ENCODE results near the gene LRRC63. TPM values are rescaled to one million over a fixed set of nuclear protein-coding genes. Genes with fewer than 3 reads are reported as not detected.
"Not testable (repeated sequence)": the region's sequence is repeated elsewhere in the genome, so short reads cannot be mapped to it uniquely, and the experiment has no call there.

LRRC63 gene
- total RNA-seq, 3 donors from 2014 or later, result 0.15 to 0.33 (median 0.16) TPM

GRCh38 chr13:46274094-46274698 lies 62.5 kb downstream of the LRRC63 start:
- Histone ChIP-seq H3K4me1 (no peaks in the 10 kb centered on the region), H3K27ac (no peak overlapping the region), H3K9me3 (no peaks in the 10 kb centered on the region), H3K4me3 (no peak overlapping the region), H3K27me3 (no peaks in the 10 kb centered on the region), H3K36me3 (no peaks in the 10 kb centered on the region)
- TF ChIP-seq CTCF (IDR thresholded peaks at IDR 0.05) (no peak), POLR2AphosphoS5 (IDR thresholded peaks at IDR 0.05) (no peak), POLR2A (IDR thresholded peaks at IDR 0.05) (no peak)
- intact Hi-C loops (cut with DNase I; ENCODE audit: low total_unique reads), result no loop called here
- DNase-seq (ENCODE audit: low spot score in 2 of 2), result no peak

GRCh38 chr13:46278474-46278873 lies 66.7 kb downstream of the LRRC63 start:
- TF ChIP-seq POLR2A (IDR thresholded peaks at IDR 0.05) (no peak), CTCF (IDR thresholded peaks at IDR 0.05) (no peak), POLR2AphosphoS5 (IDR thresholded peaks at IDR 0.05) (no peak)
- Histone ChIP-seq H3K36me3 (no peaks in the 10 kb centered on the region), H3K4me3 (no peak overlapping the region), H3K27ac (no peak overlapping the region), H3K9me3 (no peaks in the 10 kb centered on the region), H3K27me3 (no peaks in the 10 kb centered on the region), H3K4me1 (no peaks in the 10 kb centered on the region)
- DNase-seq (ENCODE audit: low spot score in 2 of 2), result no peak
- intact Hi-C loops (cut with DNase I; ENCODE audit: low total_unique reads), result no loop called here

GRCh38 chr13:46281779-46282178 lies 70.1 kb downstream of the LRRC63 start:
- TF ChIP-seq POLR2A (IDR thresholded peaks at IDR 0.05) (no peak), POLR2AphosphoS5 (IDR thresholded peaks at IDR 0.05) (no peak), CTCF (IDR thresholded peaks at IDR 0.05) (no peak)
- intact Hi-C loops (cut with DNase I; ENCODE audit: low total_unique reads), result no loop called here
- no peak for DNase-seq (ENCODE audit: low spot score in 2 of 2)
- Histone ChIP-seq H3K9me3 (no peaks in the 10 kb centered on the region), H3K4me3 (no peak overlapping the region), H3K27me3 (no peaks in the 10 kb centered on the region), H3K4me1 (no peaks in the 10 kb centered on the region), H3K36me3 (no peaks in the 10 kb centered on the region), H3K27ac (no peak overlapping the region)

GRCh38 chr13:46283912-46284824 lies 72.4 kb downstream of the LRRC63 start:
- H3K36me3 ChIP-seq; intact Hi-C loops (cut with DNase I; ENCODE audit: low total_unique reads); H3K9me3 ChIP-seq; H3K27me3 ChIP-seq; H3K4me3 ChIP-seq; H3K4me1 ChIP-seq; DNase-seq (ENCODE audit: low spot score in 2 of 2); H3K27ac ChIP-seq: not testable (repeated sequence)

GRCh38 chr13:46286972-46287371 lies 75.2 kb downstream of the LRRC63 start:
- Histone ChIP-seq H3K36me3 (no peaks in the 10 kb centered on the region), H3K4me1 (no peaks in the 10 kb centered on the region), H3K27ac (no peak overlapping the region), H3K9me3 (no peaks in the 10 kb centered on the region), H3K27me3 (no peaks in the 10 kb centered on the region), H3K4me3 (no peak overlapping the region)
- TF ChIP-seq CTCF (IDR thresholded peaks at IDR 0.05) (no peak), POLR2A (IDR thresholded peaks at IDR 0.05) (no peak), POLR2AphosphoS5 (IDR thresholded peaks at IDR 0.05) (no peak)
- intact Hi-C loops (cut with DNase I; ENCODE audit: low total_unique reads), result no loop called here
- DNase-seq (ENCODE audit: low spot score in 2 of 2), result no peak
